Right atrium auricular region (tissue), 2 donors: ENCODE data around the gene SETBP1. TPM values are rescaled to one million over a fixed set of nuclear protein-coding genes. Genes with fewer than 3 reads are reported as not detected.

ENCODE experiments used
- DNase-seq: peaks from one replicate; pipeline ENCODE4 v3.0.0-alpha.2; 2019; ENCODE audit warnings: low spot score
- H3K27ac ChIP-seq, 2 donors: fragments of 200-600 bp; sonication (generic); 1 replicate in 1 of 2; 2 replicates in 1 of 2; pipeline ENCODE4 v1.5.1; 2016 to 2019
- H3K27me3 ChIP-seq, 2 donors: fragments of 200-600 bp; sonication (generic); one replicate each; pipeline versions ENCODE4 v1.5.1 to v1.6.0; 2017 to 2019
- H3K36me3 ChIP-seq: fragments of 200-600 bp; sonication (generic); one replicate; pipeline ENCODE4 v1.5.1; 2016
- H3K4me1 ChIP-seq, 2 donors: fragments of 200-600 bp; sonication (generic); one replicate each; pipeline versions ENCODE4 v1.5.1 to v1.6.0; 2017 to 2019
- H3K4me3 ChIP-seq, 2 donors: fragments of 200-600 bp; sonication (generic); 1 replicate in 1 of 2; 2 replicates in 1 of 2; pipeline ENCODE4 v1.5.1; 2017 to 2019; ENCODE audit warnings: mild to moderate bottlenecking in 1 of 2, moderate library complexity in 1 of 2
- H3K9me3 ChIP-seq, 2 donors: fragments of 200-600 bp; sonication (generic); one replicate each; pipeline ENCODE4 v1.5.1; 2019
- CTCF ChIP-seq, 2 donors: fragments of 200-600 bp; sonication (generic); IDR thresholded peaks; one replicate each; pipeline ENCODE4 v1.5.1; 2019; ENCODE audit warnings: antibody characterized with exemption in 2 of 2
- total RNA-seq, 2 donors: library from RNA; depleted of rRNA; stranded (reverse); fragments of >200 nt; gene quantifications; one replicate each; pipeline ENCODE4 v1.1.0, GENCODE V29; 2016

The SETBP1 gene
- total RNA-seq, 2 donors from 2014 or later, result 7.8 to 13.4 TPM

GRCh38 chr18:44701227-44701626 lies 20.5 kb downstream of the SETBP1 start:
- H3K4me1 ChIP-seq, result peaks cover 0 to 20% of the 10 kb centered on the region in 2 donors
- TF ChIP-seq CTCF (IDR thresholded peaks at IDR 0.05), result no peak

GRCh38 chr18:44702594-44702993 lies 21.9 kb downstream of the SETBP1 start:
- Histone ChIP-seq H3K27ac (no peak overlapping the region), H3K4me1 (peaks cover 0 to 9% of the 10 kb centered on the region in 2 donors), H3K27me3 (no peaks in the 10 kb centered on the region), H3K36me3 (no peaks in the 10 kb centered on the region), H3K4me3 (no peak overlapping the region), H3K9me3 (no peaks in the 10 kb centered on the region)
- TF ChIP-seq CTCF (IDR thresholded peaks at IDR 0.05), result no peak
- DNase-seq, result no peak

More at GRCh38 chr18:44701227-44701626, 20.5 kb downstream of the SETBP1 start:
- Histone ChIP-seq H3K27ac (peak overlapping the region; percentile 36 to 56), H3K27me3 (no peaks in the 10 kb centered on the region), H3K36me3 (no peaks in the 10 kb centered on the region), H3K4me3 (no peak overlapping the region), H3K9me3 (no peaks in the 10 kb centered on the region)
- no peak for DNase-seq

DNA sequence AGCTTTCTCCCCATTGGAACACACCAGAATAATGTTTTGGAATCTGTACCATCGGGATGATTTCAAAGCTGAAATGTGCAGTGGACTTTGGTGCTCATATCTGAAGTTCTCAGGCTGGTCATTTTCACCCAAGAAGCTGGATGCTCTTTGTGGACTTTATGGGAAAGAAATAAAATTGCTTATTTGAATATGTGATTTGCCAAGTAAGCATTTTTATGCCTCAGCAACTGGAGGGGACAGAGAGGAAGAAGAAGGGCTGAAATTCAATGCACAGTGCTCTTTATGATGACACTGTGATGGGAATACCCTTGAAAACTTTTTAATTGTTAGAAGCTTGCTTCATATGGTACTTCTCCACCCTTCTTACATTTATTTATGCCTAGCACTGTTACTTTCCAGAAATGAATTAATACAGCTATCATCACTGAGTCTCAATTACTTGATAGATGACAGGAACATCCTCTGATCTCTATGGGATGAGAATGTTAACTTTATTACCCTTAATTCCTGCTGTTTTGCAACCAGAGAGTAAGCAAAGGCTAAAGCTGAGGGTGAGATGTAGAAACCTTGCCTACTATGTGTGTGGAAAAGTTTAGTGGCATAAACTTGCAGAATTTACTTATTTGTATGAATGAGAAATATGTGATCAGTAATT lies 23.6 kb downstream of the SETBP1 start:
- no peak overlapping the region for H3K27ac ChIP-seq

DNA sequence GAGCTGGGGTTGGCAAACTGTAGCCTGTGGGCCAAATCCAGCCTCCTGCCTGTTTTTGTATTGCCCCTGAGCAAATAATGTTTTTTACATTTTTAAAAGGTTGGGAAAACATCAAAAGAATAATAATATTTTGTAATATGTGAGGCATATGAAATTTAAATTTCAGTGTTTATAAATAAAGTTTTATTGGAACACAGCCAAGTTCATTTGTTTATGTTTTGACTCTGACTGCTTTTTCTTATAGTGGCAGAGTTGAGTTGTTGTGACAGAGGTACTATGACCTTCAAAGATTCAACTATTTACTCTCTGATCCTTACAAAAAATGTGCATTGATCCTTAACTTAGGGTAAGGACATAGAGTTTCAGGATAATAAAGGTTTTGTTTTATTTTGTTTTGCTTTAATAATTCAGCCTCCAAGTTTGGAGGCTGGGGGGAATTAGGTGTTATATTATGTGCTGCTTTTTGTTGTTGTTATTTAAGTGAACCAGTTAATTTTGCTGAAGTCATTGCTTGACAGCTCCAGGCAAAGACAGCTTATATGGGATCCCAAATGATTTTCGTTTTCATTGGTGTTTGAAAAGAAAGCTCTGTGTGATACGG lies 24.5 kb downstream of the SETBP1 start:
- Histone ChIP-seq H3K36me3 (no peaks in the 10 kb centered on the region), H3K9me3 (no peaks in the 10 kb centered on the region), H3K4me1 (peaks cover 0 to 18% of the 10 kb centered on the region in 2 donors), H3K27me3 (no peaks in the 10 kb centered on the region), H3K4me3 (no peak overlapping the region), H3K27ac (no peak overlapping the region)
- no peak for DNase-seq
- no peak for TF ChIP-seq CTCF (IDR thresholded peaks at IDR 0.05)

More for the DNA sequence above, 23.6 kb downstream of the SETBP1 start:
- TF ChIP-seq CTCF (IDR thresholded peaks at IDR 0.05), result no peak
- no peak for DNase-seq
- no peaks in the 10 kb centered on the region for H3K36me3 ChIP-seq
- no peaks in the 10 kb centered on the region for H3K27me3 ChIP-seq
- peaks cover 0 to 18% of the 10 kb centered on the region in 2 donors for H3K4me1 ChIP-seq
- H3K9me3 ChIP-seq, result no peaks in the 10 kb centered on the region
- H3K4me3 ChIP-seq, result no peak overlapping the region

GRCh38 chr18:44708451-44709083 lies 27.9 kb downstream of the SETBP1 start:
- peak overlapping the region; percentile 34 to 49 for H3K27ac ChIP-seq
- no peak for TF ChIP-seq CTCF (IDR thresholded peaks at IDR 0.05)
- H3K4me1 ChIP-seq, result peaks cover 0 to 10% of the 10 kb centered on the region in 2 donors
- no peaks in the 10 kb centered on the region for H3K27me3 ChIP-seq
- no peaks in the 10 kb centered on the region for H3K36me3 ChIP-seq
- no peaks in the 10 kb centered on the region for H3K9me3 ChIP-seq
- DNase-seq, result no peak
- H3K4me3 ChIP-seq, result no peak overlapping the region
